Activated CD8-positive, alpha-beta T cell treated with anti-CD3 and anti-CD28 coated beads for 36 hours (primary cell): Measurements from ENCODE around the gene ZNF629. TPM values are rescaled to one million over a fixed set of nuclear protein-coding genes. Genes with fewer than 3 reads are reported as not detected.

Experiments
- ATAC-seq: fragments of 200-7000 bp; cut with Tn5 transposase; one replicate; pipeline ENCODE4 v1.10.0; 2021; ENCODE audit warnings: mild to moderate bottlenecking, moderate library complexity
- CTCF ChIA-PET: fragments of 350-600 bp; sonication (Branson Sonifier 250); formaldehyde crosslinking; loops from one replicate; lab custom pipeline; 2021; ENCODE audit warnings: antibody characterized with exemption; lab: Charles Lee
- POLR2A ChIA-PET: fragments of 350-600 bp; sonication (Branson Sonifier 250); formaldehyde crosslinking; loops from one replicate; lab custom pipeline; 2021; ENCODE audit warnings: antibody characterized with exemption; lab: Charles Lee
- DNase-seq: peaks from one replicate; pipeline ENCODE4 v3.0.0-alpha.2; 2020
- H3K27ac Mint-ChIP-seq: one replicate; pipeline ENCODE4 v1.8.0; 2021; ENCODE audit warnings: mild to moderate bottlenecking, mixed read lengths
- H3K27me3 Mint-ChIP-seq: one replicate; pipeline ENCODE4 v1.8.0; 2021; ENCODE audit warnings: mixed read lengths
- H3K36me3 Mint-ChIP-seq: one replicate; pipeline ENCODE4 v1.8.0; 2021; ENCODE audit warnings: low read depth, mixed read lengths
- H3K4me1 Mint-ChIP-seq: one replicate; pipeline ENCODE4 v1.8.0; 2021; ENCODE audit warnings: low read depth, mixed read lengths
- H3K4me3 Mint-ChIP-seq: one replicate; pipeline ENCODE4 v1.8.0; 2021; ENCODE audit warnings: mild to moderate bottlenecking, moderate library complexity, mixed read lengths
- H3K9me3 Mint-ChIP-seq: one replicate; pipeline ENCODE4 v1.8.0; 2021; ENCODE audit warnings: mixed read lengths
- intact Hi-C: fragments of 100-400 bp; cut with micrococcal nuclease; formaldehyde crosslinking; loops from one replicate; pipeline ENCODE4 v1.10.0; 2022
- total RNA-seq, 2 experiments: library from RNA; stranded (reverse); gene quantifications; one replicate each; pipeline ENCODE4 v1.2.3, GENCODE V29; 2021
- TF ChIP-seq, protein P1 (sequence below): fragments of 200-600 bp; IDR thresholded peaks from one replicate; pipeline ENCODE4 v1.8.0; 2022; ENCODE audit warnings: antibody characterized with exemption, mild to moderate bottlenecking

ZNF629 gene
- total RNA-seq, 2 experiments from 2014 or later: 2.8 to 3.2 TPM

DNA sequence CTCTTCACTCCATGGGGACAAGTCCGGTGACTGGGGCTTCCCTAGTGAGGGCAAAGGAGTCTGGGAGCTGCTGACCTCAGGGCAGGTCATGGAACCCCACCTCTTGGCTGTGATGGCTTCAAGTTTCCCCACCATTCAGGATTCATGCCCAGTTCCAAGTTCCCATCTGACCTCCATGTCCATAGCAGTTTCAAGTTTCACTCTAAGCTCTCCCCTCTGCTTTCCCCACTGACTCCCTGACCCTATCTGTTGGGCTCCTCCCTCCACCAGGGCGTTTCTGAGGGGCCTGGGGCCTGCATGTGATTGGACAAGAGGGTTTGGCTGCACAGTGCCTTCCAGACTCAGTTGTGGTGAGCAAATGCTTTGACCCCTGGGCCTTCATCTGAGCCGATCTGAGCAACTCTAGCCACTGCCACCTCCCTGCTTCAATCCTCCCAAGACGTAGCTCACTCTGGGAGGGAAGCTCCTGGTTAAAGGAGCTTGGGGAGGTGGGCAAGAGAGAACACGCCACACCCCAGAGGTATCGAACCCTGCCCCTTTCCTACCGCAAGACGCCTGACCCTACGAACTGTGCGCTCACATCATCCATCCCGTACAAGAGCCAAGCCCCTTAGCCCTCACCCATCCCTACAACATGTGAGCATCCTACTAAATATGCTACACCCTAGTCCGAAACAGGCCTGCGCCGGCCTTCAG is 8.3 kb downstream of the ZNF629 start:
- CTCF ChIA-PET: interaction anchor here (2.2 to 2.8 kb wide), 3 partner anchors 35 to 164 kb away, joined by 7 to 8 read pairs (median 8); no protein-coding TSS in a partner anchor
- peaks cover 24% of the 10 kb centered on the region for H3K36me3 Mint-ChIP-seq
- no peaks in the 10 kb centered on the region for H3K9me3 Mint-ChIP-seq
- H3K4me3 Mint-ChIP-seq: no peak overlapping the region
- no peak for DNase-seq
- H3K27ac Mint-ChIP-seq: no peak overlapping the region
- H3K27me3 Mint-ChIP-seq: no peaks in the 10 kb centered on the region
- peaks cover 19% of the 10 kb centered on the region for H3K4me1 Mint-ChIP-seq
- TF ChIP-seq, protein P1, sequence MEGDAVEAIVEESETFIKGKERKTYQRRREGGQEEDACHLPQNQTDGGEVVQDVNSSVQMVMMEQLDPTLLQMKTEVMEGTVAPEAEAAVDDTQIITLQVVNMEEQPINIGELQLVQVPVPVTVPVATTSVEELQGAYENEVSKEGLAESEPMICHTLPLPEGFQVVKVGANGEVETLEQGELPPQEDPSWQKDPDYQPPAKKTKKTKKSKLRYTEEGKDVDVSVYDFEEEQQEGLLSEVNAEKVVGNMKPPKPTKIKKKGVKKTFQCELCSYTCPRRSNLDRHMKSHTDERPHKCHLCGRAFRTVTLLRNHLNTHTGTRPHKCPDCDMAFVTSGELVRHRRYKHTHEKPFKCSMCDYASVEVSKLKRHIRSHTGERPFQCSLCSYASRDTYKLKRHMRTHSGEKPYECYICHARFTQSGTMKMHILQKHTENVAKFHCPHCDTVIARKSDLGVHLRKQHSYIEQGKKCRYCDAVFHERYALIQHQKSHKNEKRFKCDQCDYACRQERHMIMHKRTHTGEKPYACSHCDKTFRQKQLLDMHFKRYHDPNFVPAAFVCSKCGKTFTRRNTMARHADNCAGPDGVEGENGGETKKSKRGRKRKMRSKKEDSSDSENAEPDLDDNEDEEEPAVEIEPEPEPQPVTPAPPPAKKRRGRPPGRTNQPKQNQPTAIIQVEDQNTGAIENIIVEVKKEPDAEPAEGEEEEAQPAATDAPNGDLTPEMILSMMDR: no peak
- POLR2A ChIA-PET: interaction anchor here (0.7 to 2.1 kb wide), 5 partner anchors 11 to 471 kb away, joined by 3 to 7 read pairs (median 4); no protein-coding TSS in a partner anchor
- intact Hi-C loops: no loop called here
- ATAC-seq: no peak

DNA sequence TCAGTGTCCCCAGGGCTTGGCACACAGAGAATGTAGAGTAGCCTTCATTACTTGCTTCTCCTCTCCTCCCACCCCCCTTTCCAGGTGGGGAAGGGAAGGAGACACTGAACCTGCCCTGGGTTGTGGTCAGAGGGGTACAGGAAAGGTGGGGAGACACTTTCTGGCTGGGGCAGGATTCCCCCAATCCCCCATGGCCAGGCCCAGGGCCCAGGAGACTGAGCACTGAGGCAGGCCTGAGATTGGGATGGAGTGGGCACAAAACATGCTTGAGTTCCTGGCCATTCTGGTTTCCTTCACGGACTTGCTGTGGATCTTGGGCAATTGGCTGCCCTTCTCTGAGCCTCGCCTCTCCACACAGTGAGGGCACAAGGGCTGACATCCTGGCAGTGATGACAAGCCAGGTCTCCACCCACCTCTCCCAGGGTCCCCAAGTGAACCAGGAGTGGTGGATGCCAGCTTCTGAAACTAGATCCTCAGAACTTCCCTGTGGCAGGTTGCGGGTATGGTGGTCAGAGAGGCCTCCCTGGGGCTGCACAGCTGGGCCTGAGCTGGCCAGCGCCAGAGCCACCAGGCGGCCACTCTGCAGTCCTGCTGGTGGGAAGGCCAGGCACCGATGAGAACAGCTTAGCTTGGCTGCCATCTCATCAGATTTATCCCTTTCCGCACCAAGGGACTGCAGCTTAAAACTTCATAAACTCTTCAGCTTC is 9.3 kb downstream of the ZNF629 start:
- no peak for DNase-seq
- CTCF ChIA-PET: interaction anchor here (1.0 to 2.8 kb wide), 6 partner anchors 9 to 164 kb away, joined by 3 to 8 read pairs (median 6); no protein-coding TSS in a partner anchor
- H3K27me3 Mint-ChIP-seq: no peaks in the 10 kb centered on the region

DNA sequence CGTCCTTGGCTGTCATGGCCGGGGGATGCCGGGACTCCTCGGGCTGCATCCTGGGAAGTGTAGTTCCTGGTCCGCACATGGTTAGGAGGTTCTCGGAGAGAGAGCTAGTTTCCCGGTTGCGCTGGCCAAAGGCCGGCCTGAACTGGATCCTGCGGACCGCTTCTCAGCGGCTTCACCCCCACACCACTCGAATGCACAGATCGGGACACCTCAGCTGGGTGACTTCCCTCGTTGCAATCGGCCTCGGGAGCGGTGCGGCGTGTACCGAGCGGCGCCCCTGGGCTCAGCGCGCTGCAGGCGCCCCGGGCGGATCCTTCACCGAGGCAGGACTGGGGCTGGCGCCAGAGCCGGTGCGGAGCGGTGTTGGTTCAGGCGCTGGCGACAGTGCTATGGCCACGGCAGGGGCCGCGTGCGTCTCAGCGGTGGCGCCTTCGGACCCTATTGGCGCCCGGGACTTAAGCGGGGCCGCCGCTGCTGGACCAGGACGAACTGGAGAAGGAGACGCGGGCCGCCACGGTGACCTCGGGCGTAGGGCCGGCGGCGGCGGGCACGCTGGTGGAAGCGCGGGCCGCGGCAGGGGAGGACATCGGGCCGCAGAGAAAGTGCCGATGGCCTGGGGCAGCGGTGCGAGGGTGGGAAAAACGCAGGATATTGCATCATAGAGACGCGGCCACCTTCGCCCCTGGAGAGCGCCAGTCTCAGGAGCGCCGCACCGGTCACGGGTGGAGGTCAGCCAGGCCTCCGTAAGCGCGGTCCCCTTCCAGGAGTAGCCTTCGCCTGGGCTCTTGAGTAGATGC is 11.4 kb downstream of the ZNF629 start:
- intact Hi-C loops: no loop called here
- ATAC-seq (peak; percentile 84), DNase-seq (peak; percentile 80)
- H3K27ac Mint-ChIP-seq: peak overlapping the region; percentile 93
- peaks cover 31% of the 10 kb centered on the region for H3K36me3 Mint-ChIP-seq
- H3K27me3 Mint-ChIP-seq: no peaks in the 10 kb centered on the region
- TF ChIP-seq, protein P1: no peak
- H3K4me1 Mint-ChIP-seq: peaks cover 22% of the 10 kb centered on the region
- CTCF ChIA-PET: interaction anchor here (0.6 to 1.4 kb wide), 3 partner anchors 39 to 960 kb away, joined by 3 to 5 read pairs (median 3); partner anchors contain the start of gene PAGR1
- H3K9me3 Mint-ChIP-seq: no peaks in the 10 kb centered on the region
- peak overlapping the region; percentile 80 for H3K4me3 Mint-ChIP-seq
- POLR2A ChIA-PET: interaction anchor here (0.5 to 3.2 kb wide), 13 partner anchors 9 to 842 kb away, joined by 3 to 23 read pairs (median 4); partner anchors contain the start of genes CFAP119, PHKG2, RNF40 and ZNF629

More for the DNA sequence above, 9.3 kb downstream of the ZNF629 start:
- POLR2A ChIA-PET: interaction anchor here (0.6 to 2.1 kb wide), 10 partner anchors 7 to 124 kb away, joined by 3 to 7 read pairs (median 4); partner anchors contain the start of gene ZNF629
- intact Hi-C loops: no loop called here
- TF ChIP-seq, protein P1: no peak
- Mint-ChIP-seq H3K4me3 (peak overlapping the region; percentile 80), H3K27ac (no peak overlapping the region), H3K9me3 (no peaks in the 10 kb centered on the region), H3K4me1 (peaks cover 20% of the 10 kb centered on the region), H3K36me3 (peaks cover 27% of the 10 kb centered on the region)
- no peak for ATAC-seq

DNA sequence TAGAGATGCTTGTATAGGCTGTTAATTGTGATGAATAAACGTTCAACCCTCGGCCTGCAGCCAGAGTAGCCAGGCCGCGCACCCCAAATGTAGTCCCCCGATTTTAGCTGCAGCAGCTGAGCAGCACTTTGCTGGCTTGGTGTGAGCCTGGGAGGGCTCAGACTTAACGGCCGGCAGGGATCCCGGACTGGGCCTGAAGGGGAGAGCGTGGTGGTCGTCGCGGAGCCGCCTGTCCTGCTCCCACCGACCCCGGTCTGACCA is 11.9 kb downstream of the ZNF629 start:
- ChIA-PET POLR2A (interaction anchor here (0.5 to 3.2 kb wide), 14 partner anchors 9 to 842 kb away, joined by 3 to 23 read pairs (median 4); partner anchors contain the start of genes CFAP119, PHKG2, RNF40 and ZNF629), CTCF (interaction anchor here (0.6 to 1.4 kb wide), 3 partner anchors 40 to 959 kb away, joined by 3 to 5 read pairs (median 3); partner anchors contain the start of gene PAGR1)
- intact Hi-C loops: no loop called here
- peak overlapping the region; percentile 80 for H3K4me3 Mint-ChIP-seq
- peaks cover 22% of the 10 kb centered on the region for H3K4me1 Mint-ChIP-seq
- DNase-seq (no peak), ATAC-seq (no peak)
- TF ChIP-seq, protein P1: no peak
- H3K27ac Mint-ChIP-seq: peak overlapping the region; percentile 93
- no peaks in the 10 kb centered on the region for H3K27me3 Mint-ChIP-seq
- H3K9me3 Mint-ChIP-seq: no peaks in the 10 kb centered on the region
- peaks cover 33% of the 10 kb centered on the region for H3K36me3 Mint-ChIP-seq
